ENCODE data around the gene C3orf18.

C3orf18 gene

GRCh38 chr3:50549226-50549625, 18.3 kb downstream of the C3orf18 start:
- DNase-seq, result no peak

- DNase-seq, result no peak
Observed at GRCh38 chr3:50545781-50546180, 21.8 kb downstream of the C3orf18 start.

- DNase-seq, result peak; percentile 42 to 45
Observed at GRCh38 chr3:50542177-50543034, 25.1 kb downstream of the C3orf18 start.

GRCh38 chr3:50539356-50540286, 27.9 kb downstream of the C3orf18 start:
- DNase-seq, result no peak

- DNase-seq, result no peak
Observed at GRCh38 chr3:50537421-50538129, 30.0 kb downstream of the C3orf18 start.

GRCh38 chr3:50536471-50537180, 30.9 kb downstream of the C3orf18 start:
- no peak for DNase-seq

GRCh38 chr3:50534681-50535330, 32.7 kb downstream of the C3orf18 start:
- no peak for DNase-seq

- DNase-seq, result no peak
Observed at GRCh38 chr3:50533807-50534461, 33.6 kb downstream of the C3orf18 start.

GRCh38 chr3:50533316-50533715, 34.2 kb downstream of the C3orf18 start:
- DNase-seq, result no peak

GRCh38 chr3:50532062-50532705, 35.4 kb downstream of the C3orf18 start:
- no peak for DNase-seq

- no peak for DNase-seq
Observed at GRCh38 chr3:50531201-50531600, 36.3 kb downstream of the C3orf18 start.

- no peak for DNase-seq
Observed at GRCh38 chr3:50530001-50530970, 37.3 kb downstream of the C3orf18 start.

GRCh38 chr3:50525987-50526386, 41.6 kb downstream of the C3orf18 start:
- no peak for DNase-seq

- no peak for DNase-seq
Observed at GRCh38 chr3:50525191-50525910, 42.2 kb downstream of the C3orf18 start.

- DNase-seq, result no peak
Observed at GRCh38 chr3:50524746-50525145, 42.8 kb downstream of the C3orf18 start.

- no peak for DNase-seq
Observed at GRCh38 chr3:50523279-50523811, 44.2 kb downstream of the C3orf18 start.

GRCh38 chr3:50521572-50521971, 46.0 kb downstream of the C3orf18 start:
- no peak for DNase-seq

GRCh38 chr3:50520849-50521248, 46.7 kb downstream of the C3orf18 start:
- DNase-seq, result no peak

Data from SHP77 (cell line).